Measurements from ENCODE around the gene OSBP.
"Not testable (repeated sequence)": the region's sequence is repeated elsewhere in the genome, so short reads cannot be mapped to it uniquely, and the experiment has no call there.

OSBP gene

GRCh38 chr11:59551659-59552521 is 63.7 kb downstream of the OSBP start:
- Histone ChIP-seq H3K4me1 (ENCODE audit: control insufficient read depth, insufficient read depth, low read length) (peaks cover 7% of the 10 kb centered on the region), H3K27me3 (replicated peaks; ENCODE audit: control insufficient read depth, insufficient read depth, low read length) (no peaks in the 10 kb centered on the region), H3K9me3 (ENCODE audit: control insufficient read depth, low read length) (no peaks in the 10 kb centered on the region), H3K4me3 (ENCODE audit: low read length) (peak overlapping the region; percentile 83), H3K9ac (ENCODE audit: low read length) (peak overlapping the region; percentile 84), H3K36me3 (ENCODE audit: control insufficient read depth, insufficient read depth, low read length, severe bottlenecking) (no peaks in the 10 kb centered on the region)
- peak; percentile 89 for DNase-seq (ENCODE audit: low read depth)

- Histone ChIP-seq H3K36me3 (ENCODE audit: control insufficient read depth, insufficient read depth, low read length, severe bottlenecking) (no peaks in the 10 kb centered on the region), H3K9ac (ENCODE audit: low read length) (peak overlapping the region; percentile 84), H3K27me3 (replicated peaks; ENCODE audit: control insufficient read depth, insufficient read depth, low read length) (no peaks in the 10 kb centered on the region), H3K4me1 (ENCODE audit: control insufficient read depth, insufficient read depth, low read length) (peaks cover 4% of the 10 kb centered on the region), H3K4me3 (ENCODE audit: low read length) (peak overlapping the region; percentile 83), H3K9me3 (ENCODE audit: control insufficient read depth, low read length) (no peaks in the 10 kb centered on the region)
- peak; percentile 93 for DNase-seq (ENCODE audit: low read depth)
These were observed 64.5 kb downstream of the OSBP start for GRCh38 chr11:59550842-59551658.

GRCh38 chr11:59550368-59550841 is 65.2 kb downstream of the OSBP start:
- Histone ChIP-seq H3K9me3 (ENCODE audit: control insufficient read depth, low read length) (no peaks in the 10 kb centered on the region), H3K27me3 (replicated peaks; ENCODE audit: control insufficient read depth, insufficient read depth, low read length) (no peaks in the 10 kb centered on the region), H3K9ac (ENCODE audit: low read length) (peak overlapping the region; percentile 84), H3K4me1 (ENCODE audit: control insufficient read depth, insufficient read depth, low read length) (peaks cover 4% of the 10 kb centered on the region), H3K4me3 (ENCODE audit: low read length) (peak overlapping the region; percentile 83), H3K36me3 (ENCODE audit: control insufficient read depth, insufficient read depth, low read length, severe bottlenecking) (no peaks in the 10 kb centered on the region)
- peak; percentile 95 for DNase-seq (ENCODE audit: low read depth)

GRCh38 chr11:59548309-59548656 is 67.3 kb downstream of the OSBP start:
- Histone ChIP-seq H3K27me3 (replicated peaks; ENCODE audit: control insufficient read depth, insufficient read depth, low read length) (no peaks in the 10 kb centered on the region), H3K4me3 (ENCODE audit: low read length) (no peak overlapping the region), H3K9me3 (ENCODE audit: control insufficient read depth, low read length) (no peaks in the 10 kb centered on the region), H3K4me1 (ENCODE audit: control insufficient read depth, insufficient read depth, low read length) (peaks cover 4% of the 10 kb centered on the region), H3K9ac (ENCODE audit: low read length) (no peak overlapping the region), H3K36me3 (ENCODE audit: control insufficient read depth, insufficient read depth, low read length, severe bottlenecking) (no peaks in the 10 kb centered on the region)
- no peak for DNase-seq (ENCODE audit: low read depth)

- H3K4me1 ChIP-seq (ENCODE audit: control insufficient read depth, insufficient read depth, low read length); H3K27me3 ChIP-seq (replicated peaks; ENCODE audit: control insufficient read depth, insufficient read depth, low read length); H3K9ac ChIP-seq (ENCODE audit: low read length); DNase-seq (ENCODE audit: low read depth); H3K4me3 ChIP-seq (ENCODE audit: low read length); H3K9me3 ChIP-seq (ENCODE audit: control insufficient read depth, low read length); H3K36me3 ChIP-seq (ENCODE audit: control insufficient read depth, insufficient read depth, low read length, severe bottlenecking): not testable (repeated sequence)
These were observed 67.8 kb downstream of the OSBP start for GRCh38 chr11:59547605-59548308.

- no peak for DNase-seq (ENCODE audit: low read depth)
- H3K4me3 ChIP-seq (ENCODE audit: low read length) = no peak overlapping the region
- H3K9ac ChIP-seq (ENCODE audit: low read length) = no peak overlapping the region
- no peaks in the 10 kb centered on the region for H3K27me3 ChIP-seq (replicated peaks; ENCODE audit: control insufficient read depth, insufficient read depth, low read length)
- H3K36me3 ChIP-seq (ENCODE audit: control insufficient read depth, insufficient read depth, low read length, severe bottlenecking) = no peaks in the 10 kb centered on the region
- no peaks in the 10 kb centered on the region for H3K9me3 ChIP-seq (ENCODE audit: control insufficient read depth, low read length)
- H3K4me1 ChIP-seq (ENCODE audit: control insufficient read depth, insufficient read depth, low read length) = peaks cover 4% of the 10 kb centered on the region
These were observed 70.2 kb downstream of the OSBP start for GRCh38 chr11:59545179-59546020.

- no peak overlapping the region for H3K4me3 ChIP-seq (ENCODE audit: low read length)
- H3K4me1 ChIP-seq (ENCODE audit: control insufficient read depth, insufficient read depth, low read length) = peaks cover 4% of the 10 kb centered on the region
- H3K27me3 ChIP-seq (replicated peaks; ENCODE audit: control insufficient read depth, insufficient read depth, low read length) = no peaks in the 10 kb centered on the region
- no peaks in the 10 kb centered on the region for H3K9me3 ChIP-seq (ENCODE audit: control insufficient read depth, low read length)
- no peak overlapping the region for H3K9ac ChIP-seq (ENCODE audit: low read length)
- no peak for DNase-seq (ENCODE audit: low read depth)
- H3K36me3 ChIP-seq (ENCODE audit: control insufficient read depth, insufficient read depth, low read length, severe bottlenecking) = no peaks in the 10 kb centered on the region
These were observed 70.8 kb downstream of the OSBP start for GRCh38 chr11:59544869-59545178.

GRCh38 chr11:59543713-59544112 is 71.9 kb downstream of the OSBP start:
- not testable (repeated sequence) for H3K9me3 ChIP-seq (ENCODE audit: control insufficient read depth, low read length); H3K4me1 ChIP-seq (ENCODE audit: control insufficient read depth, insufficient read depth, low read length); DNase-seq (ENCODE audit: low read depth); H3K27me3 ChIP-seq (replicated peaks; ENCODE audit: control insufficient read depth, insufficient read depth, low read length); H3K9ac ChIP-seq (ENCODE audit: low read length); H3K4me3 ChIP-seq (ENCODE audit: low read length); H3K36me3 ChIP-seq (ENCODE audit: control insufficient read depth, insufficient read depth, low read length, severe bottlenecking)

- no peak for DNase-seq (ENCODE audit: low read depth)
- no peak overlapping the region for H3K4me3 ChIP-seq (ENCODE audit: low read length)
- H3K9me3 ChIP-seq (ENCODE audit: control insufficient read depth, low read length) = no peaks in the 10 kb centered on the region
- no peaks in the 10 kb centered on the region for H3K36me3 ChIP-seq (ENCODE audit: control insufficient read depth, insufficient read depth, low read length, severe bottlenecking)
- no peaks in the 10 kb centered on the region for H3K27me3 ChIP-seq (replicated peaks; ENCODE audit: control insufficient read depth, insufficient read depth, low read length)
- peaks cover 5% of the 10 kb centered on the region for H3K4me1 ChIP-seq (ENCODE audit: control insufficient read depth, insufficient read depth, low read length)
- no peak overlapping the region for H3K9ac ChIP-seq (ENCODE audit: low read length)
These were observed 73.3 kb downstream of the OSBP start for GRCh38 chr11:59542142-59542810.

- H3K4me3 ChIP-seq (ENCODE audit: low read length) = no peak overlapping the region
- no peaks in the 10 kb centered on the region for H3K27me3 ChIP-seq (replicated peaks; ENCODE audit: control insufficient read depth, insufficient read depth, low read length)
- no peaks in the 10 kb centered on the region for H3K9me3 ChIP-seq (ENCODE audit: control insufficient read depth, low read length)
- peaks cover 5% of the 10 kb centered on the region for H3K4me1 ChIP-seq (ENCODE audit: control insufficient read depth, insufficient read depth, low read length)
- H3K9ac ChIP-seq (ENCODE audit: low read length) = no peak overlapping the region
- no peaks in the 10 kb centered on the region for H3K36me3 ChIP-seq (ENCODE audit: control insufficient read depth, insufficient read depth, low read length, severe bottlenecking)
- no peak for DNase-seq (ENCODE audit: low read depth)
These were observed 80.9 kb downstream of the OSBP start for GRCh38 chr11:59534676-59535075.
